ENCODE data around the gene GPR35. TPM values are rescaled to one million over a fixed set of nuclear protein-coding genes. Genes with fewer than 3 reads are reported as not detected.

The GPR35 gene
- total RNA-seq, 1 experiment from 2014 or later: 0.22 TPM

DNA sequence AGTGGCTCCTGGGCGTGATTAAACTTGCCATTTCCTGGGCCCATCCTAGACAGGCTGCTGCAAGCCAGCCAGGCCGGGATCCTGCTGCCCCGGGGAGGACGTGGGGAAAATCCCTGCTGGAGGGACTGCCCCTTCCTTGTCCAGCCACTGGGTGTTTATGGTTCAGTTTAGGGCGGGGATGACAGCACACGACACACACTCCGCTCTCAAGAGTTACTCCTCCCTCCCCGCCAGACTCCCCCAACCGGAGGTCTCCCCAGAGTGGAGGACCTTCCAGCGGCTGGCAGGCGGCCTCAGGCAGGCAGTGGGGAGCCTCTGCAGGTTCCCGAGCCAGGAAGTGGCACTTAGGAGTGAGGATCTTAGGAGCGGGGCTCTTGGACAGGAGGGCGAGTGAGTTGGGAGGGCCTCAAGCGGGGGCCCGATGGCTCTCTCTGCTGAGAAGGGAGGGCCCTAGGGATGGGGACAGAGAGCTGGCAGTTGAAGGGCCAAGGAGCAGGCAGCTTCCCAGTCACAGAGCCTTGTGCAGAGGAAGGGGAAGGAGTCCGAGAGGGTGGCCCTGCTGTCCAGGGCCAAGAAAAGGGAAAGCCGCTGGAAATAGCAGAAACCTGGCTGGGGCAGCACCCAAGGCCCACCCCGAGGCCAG is 5.7 kb upstream of the GPR35 start:
- CTCF ChIA-PET: no interaction called here
- no peaks in the 10 kb centered on the region for H3K4me1 Mint-ChIP-seq
- no peak overlapping the region for H3K4me3 Mint-ChIP-seq
- DNase-seq (ENCODE audit: low spot score) (peak; percentile 8), ATAC-seq (no peak)
- TF ChIP-seq ZBTB21 (CRISPR knock-in tag; IDR thresholded peaks at IDR 0.05; ENCODE audit: borderline replicate concordance) (no peak), SMAD3 (CRISPR knock-in tag; IDR thresholded peaks at IDR 0.05; ENCODE audit: borderline replicate concordance) (no peak), ZNF263 (CRISPR knock-in tag; IDR thresholded peaks at IDR 0.05; ENCODE audit: low read depth) (no peak), TCF7 (CRISPR knock-in tag; IDR thresholded peaks at IDR 0.05; ENCODE audit: low read depth) (no peak), FOXP1 (CRISPR knock-in tag; IDR thresholded peaks at IDR 0.05; ENCODE audit: borderline replicate concordance) (no peak), KAT7 (CRISPR knock-in tag; IDR thresholded peaks at IDR 0.05; ENCODE audit: borderline replicate concordance) (no peak), ZNF317 (CRISPR knock-in tag; IDR thresholded peaks at IDR 0.05; ENCODE audit: borderline replicate concordance, low read depth) (no peak), FOXK1 (CRISPR knock-in tag; IDR thresholded peaks at IDR 0.05) (no peak)
- TF ChIP-seq, protein P1, sequence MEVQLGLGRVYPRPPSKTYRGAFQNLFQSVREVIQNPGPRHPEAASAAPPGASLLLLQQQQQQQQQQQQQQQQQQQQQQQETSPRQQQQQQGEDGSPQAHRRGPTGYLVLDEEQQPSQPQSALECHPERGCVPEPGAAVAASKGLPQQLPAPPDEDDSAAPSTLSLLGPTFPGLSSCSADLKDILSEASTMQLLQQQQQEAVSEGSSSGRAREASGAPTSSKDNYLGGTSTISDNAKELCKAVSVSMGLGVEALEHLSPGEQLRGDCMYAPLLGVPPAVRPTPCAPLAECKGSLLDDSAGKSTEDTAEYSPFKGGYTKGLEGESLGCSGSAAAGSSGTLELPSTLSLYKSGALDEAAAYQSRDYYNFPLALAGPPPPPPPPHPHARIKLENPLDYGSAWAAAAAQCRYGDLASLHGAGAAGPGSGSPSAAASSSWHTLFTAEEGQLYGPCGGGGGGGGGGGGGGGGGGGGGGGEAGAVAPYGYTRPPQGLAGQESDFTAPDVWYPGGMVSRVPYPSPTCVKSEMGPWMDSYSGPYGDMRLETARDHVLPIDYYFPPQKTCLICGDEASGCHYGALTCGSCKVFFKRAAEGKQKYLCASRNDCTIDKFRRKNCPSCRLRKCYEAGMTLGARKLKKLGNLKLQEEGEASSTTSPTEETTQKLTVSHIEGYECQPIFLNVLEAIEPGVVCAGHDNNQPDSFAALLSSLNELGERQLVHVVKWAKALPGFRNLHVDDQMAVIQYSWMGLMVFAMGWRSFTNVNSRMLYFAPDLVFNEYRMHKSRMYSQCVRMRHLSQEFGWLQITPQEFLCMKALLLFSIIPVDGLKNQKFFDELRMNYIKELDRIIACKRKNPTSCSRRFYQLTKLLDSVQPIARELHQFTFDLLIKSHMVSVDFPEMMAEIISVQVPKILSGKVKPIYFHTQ (CRISPR knock-in tag; IDR thresholded peaks at IDR 0.05): no peak
- TF ChIP-seq, protein P2, sequence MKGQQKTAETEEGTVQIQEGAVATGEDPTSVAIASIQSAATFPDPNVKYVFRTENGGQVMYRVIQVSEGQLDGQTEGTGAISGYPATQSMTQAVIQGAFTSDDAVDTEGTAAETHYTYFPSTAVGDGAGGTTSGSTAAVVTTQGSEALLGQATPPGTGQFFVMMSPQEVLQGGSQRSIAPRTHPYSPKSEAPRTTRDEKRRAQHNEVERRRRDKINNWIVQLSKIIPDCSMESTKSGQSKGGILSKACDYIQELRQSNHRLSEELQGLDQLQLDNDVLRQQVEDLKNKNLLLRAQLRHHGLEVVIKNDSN (CRISPR knock-in tag; IDR thresholded peaks at IDR 0.05): no peak
- TF ChIP-seq, protein P3, sequence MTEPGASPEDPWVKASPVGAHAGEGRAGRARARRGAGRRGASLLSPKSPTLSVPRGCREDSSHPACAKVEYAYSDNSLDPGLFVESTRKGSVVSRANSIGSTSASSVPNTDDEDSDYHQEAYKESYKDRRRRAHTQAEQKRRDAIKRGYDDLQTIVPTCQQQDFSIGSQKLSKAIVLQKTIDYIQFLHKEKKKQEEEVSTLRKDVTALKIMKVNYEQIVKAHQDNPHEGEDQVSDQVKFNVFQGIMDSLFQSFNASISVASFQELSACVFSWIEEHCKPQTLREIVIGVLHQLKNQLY (CRISPR knock-in tag; IDR thresholded peaks at IDR 0.05): no peak
- H3K9me3 Mint-ChIP-seq: peaks cover 19% of the 10 kb centered on the region
- peaks cover 23% of the 10 kb centered on the region for H3K36me3 Mint-ChIP-seq
- no peak overlapping the region for H3K27ac Mint-ChIP-seq
- POLR2A ChIA-PET: no interaction called here
- H3K27me3 Mint-ChIP-seq (ENCODE audit: low read depth): peaks cover 3% of the 10 kb centered on the region; the same call in 1 of the 2 replicates

DNA sequence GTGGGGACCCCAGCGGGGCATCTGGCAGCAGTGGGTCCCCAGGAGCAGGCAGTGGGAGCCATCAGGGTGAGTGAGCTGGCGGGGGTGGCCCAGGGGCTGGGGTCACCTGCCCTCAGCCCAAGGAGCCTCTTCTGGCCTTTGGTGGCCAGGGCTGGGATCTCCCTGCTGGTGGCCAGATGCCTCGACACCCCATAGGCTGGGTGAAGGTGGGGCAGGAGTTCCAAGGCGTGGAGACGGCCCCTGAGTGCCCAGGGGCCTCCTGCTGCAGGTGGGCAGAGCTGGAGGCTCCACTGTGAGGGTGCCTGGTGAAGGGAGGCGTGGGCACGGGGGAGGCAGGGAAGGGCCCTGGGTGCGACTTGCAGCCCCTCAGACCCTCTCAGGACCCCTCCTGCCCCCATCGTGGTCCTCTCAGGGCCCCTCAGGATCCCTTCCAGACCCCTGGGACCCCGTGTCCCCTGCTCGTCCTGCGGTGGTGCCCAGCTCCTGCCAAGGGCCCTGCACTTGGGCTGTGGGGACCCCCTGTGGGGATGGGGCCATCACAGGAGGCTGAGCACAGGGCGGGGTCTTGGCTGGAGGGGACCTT is 5.0 kb upstream of the GPR35 start:
- no peak for ATAC-seq
- Mint-ChIP-seq H3K9me3 (peaks cover 19% of the 10 kb centered on the region), H3K27ac (no peak overlapping the region), H3K4me1 (no peaks in the 10 kb centered on the region), H3K27me3 (ENCODE audit: low read depth) (no peaks in the 10 kb centered on the region; the same call in 1 of the 2 replicates), H3K36me3 (peaks cover 22% of the 10 kb centered on the region), H3K4me3 (no peak overlapping the region)
- POLR2A ChIA-PET: no interaction called here
- peak; percentile 7 for DNase-seq (ENCODE audit: low spot score)
- CTCF ChIA-PET: no interaction called here
- TF ChIP-seq JAZF1 (CRISPR knock-in tag; IDR thresholded peaks at IDR 0.05) (no peak), GRHL2 (CRISPR knock-in tag; IDR thresholded peaks at IDR 0.05; ENCODE audit: insufficient replicate concordance, severe bottlenecking) (no peak), FOXK1 (CRISPR knock-in tag; IDR thresholded peaks at IDR 0.05) (no peak), SMAD4 (CRISPR knock-in tag; IDR thresholded peaks at IDR 0.05) (no peak), KAT7 (CRISPR knock-in tag; IDR thresholded peaks at IDR 0.05; ENCODE audit: borderline replicate concordance) (no peak), MXD4 (CRISPR knock-in tag; IDR thresholded peaks at IDR 0.05; ENCODE audit: borderline replicate concordance) (no peak), ATF1 (CRISPR knock-in tag; IDR thresholded peaks at IDR 0.05) (no peak), CREM (CRISPR knock-in tag; IDR thresholded peaks at IDR 0.05) (no peak), HMGA2 (CRISPR knock-in tag; IDR thresholded peaks at IDR 0.05) (no peak), NFYB (CRISPR knock-in tag; conservative IDR thresholded peaks at IDR 0.05; ENCODE audit: low read depth) (no peak)
- TF ChIP-seq, protein P4, sequence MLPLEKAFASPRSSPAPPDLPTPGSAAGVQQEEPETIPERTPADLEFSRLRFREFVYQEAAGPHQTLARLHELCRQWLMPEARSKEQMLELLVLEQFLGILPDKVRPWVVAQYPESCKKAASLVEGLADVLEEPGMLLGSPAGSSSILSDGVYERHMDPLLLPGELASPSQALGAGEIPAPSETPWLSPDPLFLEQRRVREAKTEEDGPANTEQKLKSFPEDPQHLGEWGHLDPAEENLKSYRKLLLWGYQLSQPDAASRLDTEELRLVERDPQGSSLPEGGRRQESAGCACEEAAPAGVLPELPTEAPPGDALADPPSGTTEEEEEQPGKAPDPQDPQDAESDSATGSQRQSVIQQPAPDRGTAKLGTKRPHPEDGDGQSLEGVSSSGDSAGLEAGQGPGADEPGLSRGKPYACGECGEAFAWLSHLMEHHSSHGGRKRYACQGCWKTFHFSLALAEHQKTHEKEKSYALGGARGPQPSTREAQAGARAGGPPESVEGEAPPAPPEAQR (CRISPR knock-in tag; IDR thresholded peaks at IDR 0.05): no peak
- TF ChIP-seq, protein P5, sequence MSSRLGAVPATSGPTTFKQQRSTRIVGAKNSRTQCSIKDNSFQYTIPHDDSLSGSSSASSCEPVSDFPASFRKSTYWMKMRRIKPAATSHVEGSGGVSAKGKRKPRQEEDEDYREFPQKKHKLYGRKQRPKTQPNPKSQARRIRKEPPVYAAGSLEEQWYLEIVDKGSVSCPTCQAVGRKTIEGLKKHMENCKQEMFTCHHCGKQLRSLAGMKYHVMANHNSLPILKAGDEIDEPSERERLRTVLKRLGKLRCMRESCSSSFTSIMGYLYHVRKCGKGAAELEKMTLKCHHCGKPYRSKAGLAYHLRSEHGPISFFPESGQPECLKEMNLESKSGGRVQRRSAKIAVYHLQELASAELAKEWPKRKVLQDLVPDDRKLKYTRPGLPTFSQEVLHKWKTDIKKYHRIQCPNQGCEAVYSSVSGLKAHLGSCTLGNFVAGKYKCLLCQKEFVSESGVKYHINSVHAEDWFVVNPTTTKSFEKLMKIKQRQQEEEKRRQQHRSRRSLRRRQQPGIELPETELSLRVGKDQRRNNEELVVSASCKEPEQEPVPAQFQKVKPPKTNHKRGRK (CRISPR knock-in tag; IDR thresholded peaks at IDR 0.05; ENCODE audit: borderline replicate concordance): no peak
- TF ChIP-seq, protein P6, sequence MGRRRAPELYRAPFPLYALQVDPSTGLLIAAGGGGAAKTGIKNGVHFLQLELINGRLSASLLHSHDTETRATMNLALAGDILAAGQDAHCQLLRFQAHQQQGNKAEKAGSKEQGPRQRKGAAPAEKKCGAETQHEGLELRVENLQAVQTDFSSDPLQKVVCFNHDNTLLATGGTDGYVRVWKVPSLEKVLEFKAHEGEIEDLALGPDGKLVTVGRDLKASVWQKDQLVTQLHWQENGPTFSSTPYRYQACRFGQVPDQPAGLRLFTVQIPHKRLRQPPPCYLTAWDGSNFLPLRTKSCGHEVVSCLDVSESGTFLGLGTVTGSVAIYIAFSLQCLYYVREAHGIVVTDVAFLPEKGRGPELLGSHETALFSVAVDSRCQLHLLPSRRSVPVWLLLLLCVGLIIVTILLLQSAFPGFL (CRISPR knock-in tag; IDR thresholded peaks at IDR 0.05; ENCODE audit: borderline replicate concordance): no peak
